Mesendoderm (in vitro differentiated cells): ENCODE results near the gene TSSC4.

Experiments
- DNase-seq: peaks from one replicate; pipeline ENCODE4 v3.0.0; 2013
- H2AK5ac ChIP-seq: 2 replicates; pipeline ENCODE4 v1.6.1; 2013; ENCODE audit warnings: low read length, inconsistent platforms
- H2BK120ac ChIP-seq: 2 replicates; pipeline ENCODE4 v1.6.1; 2013; ENCODE audit warnings: low read depth, mild to moderate bottlenecking, low read length, moderate library complexity, mixed read lengths
- H2BK15ac ChIP-seq: replicated peaks from 2 replicates; pipeline ENCODE4 v1.6.1; 2013; ENCODE audit warnings: low read depth, mild to moderate bottlenecking, moderate library complexity
- H2BK5ac ChIP-seq: 2 replicates; pipeline ENCODE4 v1.6.1; 2013; ENCODE audit warnings: low read length, inconsistent platforms
- H3K18ac ChIP-seq: 2 replicates; pipeline ENCODE4 v1.6.1; 2013; ENCODE audit warnings: mild to moderate bottlenecking, low read length, mixed read lengths
- H3K23ac ChIP-seq: one replicate; pipeline ENCODE4 v1.6.1; 2013; ENCODE audit warnings: low read length
- H3K27ac ChIP-seq: 2 replicates; pipeline ENCODE4 v1.5.1; 2013; ENCODE audit warnings: low read depth, mild to moderate bottlenecking, inconsistent platforms, low read length, moderate library complexity
- H3K27me3 ChIP-seq: 2 replicates; pipeline ENCODE4 v1.6.1; 2013; ENCODE audit warnings: low read length, control low read depth, mild to moderate bottlenecking, inconsistent platforms; ENCODE audit not compliant: insufficient read depth, poor library complexity
- H3K36me3 ChIP-seq: 2 replicates; pipeline ENCODE4 v1.6.1; 2013; ENCODE audit warnings: low read length, inconsistent platforms; ENCODE audit not compliant: control insufficient read depth, insufficient read depth
- H3K4ac ChIP-seq: one replicate; pipeline ENCODE4 v1.6.1; 2013; ENCODE audit warnings: low read depth, mild to moderate bottlenecking, low read length, moderate library complexity
- H3K4me1 ChIP-seq: 2 replicates; pipeline ENCODE4 v1.6.1; 2013; ENCODE audit warnings: low read depth, low read length, inconsistent platforms; ENCODE audit not compliant: control insufficient read depth
- H3K4me2 ChIP-seq: 2 replicates; pipeline ENCODE4 v1.6.1; 2013; ENCODE audit warnings: low read length
- H3K4me3 ChIP-seq: 2 replicates; pipeline ENCODE4 v1.5.1; 2013; ENCODE audit warnings: mild to moderate bottlenecking, low read length
- H3K56ac ChIP-seq: one replicate; pipeline ENCODE4 v1.6.1; 2013; ENCODE audit warnings: low read length
- H3K79me1 ChIP-seq: 2 replicates; pipeline ENCODE4 v1.6.1; 2013; ENCODE audit warnings: low read length, inconsistent platforms
- H3K79me2 ChIP-seq: 2 replicates; pipeline ENCODE4 v1.6.1; 2013; ENCODE audit warnings: mild to moderate bottlenecking, low read length; ENCODE audit not compliant: control insufficient read depth, insufficient read depth
- H3K9ac ChIP-seq: 2 replicates; pipeline ENCODE4 v1.6.1; 2013; ENCODE audit warnings: low read length, inconsistent platforms
- H4K5ac ChIP-seq: one replicate; pipeline ENCODE4 v1.6.1; 2013; ENCODE audit warnings: low read length
- H4K8ac ChIP-seq: one replicate; pipeline ENCODE4 v1.6.1; 2013; ENCODE audit warnings: low read depth, mild to moderate bottlenecking, control low read depth, low read length, moderate library complexity
- WGBS: extraction: QIAGEN DNeasy Blood & Tissue Kit; methylation state at CpG from one replicate; pipeline ENCODE4 v1.1.7; 2013; ENCODE audit warnings: low lambda C conversion rate, missing lambda C conversion rate; ENCODE audit not compliant: insufficient coverage; ENCODE audit errors: extremely low coverage; 5-methylcytosine and 5-hydroxymethylcytosine counted together

Gene TSSC4

GRCh38 chr11:2450321-2451041, 49.9 kb downstream of the TSSC4 start:
- H3K36me3 ChIP-seq, result no peaks in the 10 kb centered on the region
- no peaks in the 10 kb centered on the region for H3K4me1 ChIP-seq
- no peak overlapping the region for H2BK120ac ChIP-seq
- H3K4me2 ChIP-seq, result no peak overlapping the region
- H3K27me3 ChIP-seq, result peaks cover 13% of the 10 kb centered on the region
- H3K4me3 ChIP-seq, result no peak overlapping the region
- H2BK15ac ChIP-seq, result no peak overlapping the region
- H3K56ac ChIP-seq, result no peak overlapping the region
- H3K79me2 ChIP-seq, result no peaks in the 10 kb centered on the region
- DNase-seq, result no peak
- no peak overlapping the region for H3K27ac ChIP-seq
- no CpG with 5 or more reads among the region's 19 CpGs for WGBS
- no peak overlapping the region for H2BK5ac ChIP-seq
- no peak overlapping the region for H3K18ac ChIP-seq
- no peak overlapping the region for H4K8ac ChIP-seq
- H3K23ac ChIP-seq, result no peak overlapping the region
- H2AK5ac ChIP-seq, result no peak overlapping the region
- H3K4ac ChIP-seq, result no peak overlapping the region
- H4K5ac ChIP-seq, result no peak overlapping the region
- no peak overlapping the region for H3K9ac ChIP-seq
- no peaks in the 10 kb centered on the region for H3K79me1 ChIP-seq

GRCh38 chr11:2451336-2451735, 50.8 kb downstream of the TSSC4 start:
- H3K4ac ChIP-seq, result no peak overlapping the region
- WGBS, result no CpG with 5 or more reads among the region's 15 CpGs
- H3K79me1 ChIP-seq, result no peaks in the 10 kb centered on the region
- H3K36me3 ChIP-seq, result no peaks in the 10 kb centered on the region
- no peak overlapping the region for H3K4me3 ChIP-seq
- H4K8ac ChIP-seq, result no peak overlapping the region
- H3K56ac ChIP-seq, result no peak overlapping the region
- no peak overlapping the region for H3K23ac ChIP-seq
- no peak overlapping the region for H3K18ac ChIP-seq
- H3K79me2 ChIP-seq, result no peaks in the 10 kb centered on the region
- no peak overlapping the region for H3K27ac ChIP-seq
- no peak overlapping the region for H4K5ac ChIP-seq
- peaks cover 5% of the 10 kb centered on the region for H3K27me3 ChIP-seq
- H3K4me2 ChIP-seq, result no peak overlapping the region
- no peak overlapping the region for H2BK15ac ChIP-seq
- DNase-seq, result no peak
- H2BK120ac ChIP-seq, result no peak overlapping the region
- H3K4me1 ChIP-seq, result no peaks in the 10 kb centered on the region
- H2AK5ac ChIP-seq, result no peak overlapping the region
- H2BK5ac ChIP-seq, result no peak overlapping the region
- H3K9ac ChIP-seq, result no peak overlapping the region

GRCh38 chr11:2451916-2452315, 51.4 kb downstream of the TSSC4 start:
- no peak for DNase-seq
- Histone ChIP-seq H3K79me2 (no peaks in the 10 kb centered on the region), H4K5ac (no peak overlapping the region), H3K4me2 (no peak overlapping the region), H2BK120ac (no peak overlapping the region), H3K36me3 (no peaks in the 10 kb centered on the region), H2BK15ac (no peak overlapping the region), H3K4ac (no peak overlapping the region), H3K27me3 (peaks cover 3% of the 10 kb centered on the region), H3K4me1 (no peaks in the 10 kb centered on the region), H3K4me3 (no peak overlapping the region), H2AK5ac (no peak overlapping the region), H3K56ac (no peak overlapping the region), H2BK5ac (no peak overlapping the region), H3K9ac (no peak overlapping the region), H4K8ac (no peak overlapping the region), H3K27ac (no peak overlapping the region), H3K79me1 (no peaks in the 10 kb centered on the region), H3K18ac (no peak overlapping the region), H3K23ac (no peak overlapping the region)
- no CpG with 5 or more reads among the region's 6 CpGs for WGBS

- no CpG with 5 or more reads among the region's 20 CpGs for whole genome bisulfite sequencing
- H2BK120ac ChIP-seq, result no peak overlapping the region
- no peak overlapping the region for H2AK5ac ChIP-seq
- DNase-seq, result no peak
- no peak overlapping the region for H3K27ac ChIP-seq
- no peak overlapping the region for H3K4ac ChIP-seq
- no peak overlapping the region for H3K23ac ChIP-seq
- no peaks in the 10 kb centered on the region for H3K36me3 ChIP-seq
- H4K5ac ChIP-seq, result no peak overlapping the region
- H3K79me2 ChIP-seq, result no peaks in the 10 kb centered on the region
- no peaks in the 10 kb centered on the region for H3K4me1 ChIP-seq
- no peak overlapping the region for H3K18ac ChIP-seq
- no peak overlapping the region for H3K4me2 ChIP-seq
- no peak overlapping the region for H3K4me3 ChIP-seq
- H2BK5ac ChIP-seq, result no peak overlapping the region
- no peak overlapping the region for H3K9ac ChIP-seq
- no peak overlapping the region for H2BK15ac ChIP-seq
- H3K27me3 ChIP-seq, result peaks cover under 1% of the 10 kb centered on the region
- no peaks in the 10 kb centered on the region for H3K79me1 ChIP-seq
- no peak overlapping the region for H3K56ac ChIP-seq
- H4K8ac ChIP-seq, result no peak overlapping the region
These were observed 51.9 kb downstream of the TSSC4 start for GRCh38 chr11:2452321-2453012.

- Histone ChIP-seq H2AK5ac (no peak overlapping the region), H4K5ac (no peak overlapping the region), H3K4ac (no peak overlapping the region), H3K9ac (no peak overlapping the region), H3K79me2 (no peaks in the 10 kb centered on the region), H3K18ac (no peak overlapping the region), H3K4me2 (no peak overlapping the region), H2BK5ac (no peak overlapping the region), H3K27me3 (no peaks in the 10 kb centered on the region), H3K23ac (no peak overlapping the region), H2BK120ac (no peak overlapping the region), H3K4me3 (no peak overlapping the region), H2BK15ac (no peak overlapping the region), H3K4me1 (no peaks in the 10 kb centered on the region), H3K56ac (no peak overlapping the region), H3K36me3 (no peaks in the 10 kb centered on the region), H3K27ac (no peak overlapping the region), H4K8ac (no peak overlapping the region), H3K79me1 (no peaks in the 10 kb centered on the region)
- no peak for DNase-seq
- WGBS, result no CpG with 5 or more reads among the region's 5 CpGs
These were observed 52.9 kb downstream of the TSSC4 start for GRCh38 chr11:2453436-2453835.
